HG03457 (cell line): ENCODE measurements around the gene CDY2A.
"Not testable (repeated sequence)": the region's sequence is repeated elsewhere in the genome, so short reads cannot be mapped to it uniquely, and the experiment has no call there.

Source experiments
- ATAC-seq: cut with Tn5 transposase; IDR thresholded peaks from one replicate; pipeline ENCODE4 v1.9.1; 2021; ENCODE audit warnings: moderate number of reproducible peaks; ENCODE audit not compliant: unreplicated experiment

Gene CDY2A, protein sequence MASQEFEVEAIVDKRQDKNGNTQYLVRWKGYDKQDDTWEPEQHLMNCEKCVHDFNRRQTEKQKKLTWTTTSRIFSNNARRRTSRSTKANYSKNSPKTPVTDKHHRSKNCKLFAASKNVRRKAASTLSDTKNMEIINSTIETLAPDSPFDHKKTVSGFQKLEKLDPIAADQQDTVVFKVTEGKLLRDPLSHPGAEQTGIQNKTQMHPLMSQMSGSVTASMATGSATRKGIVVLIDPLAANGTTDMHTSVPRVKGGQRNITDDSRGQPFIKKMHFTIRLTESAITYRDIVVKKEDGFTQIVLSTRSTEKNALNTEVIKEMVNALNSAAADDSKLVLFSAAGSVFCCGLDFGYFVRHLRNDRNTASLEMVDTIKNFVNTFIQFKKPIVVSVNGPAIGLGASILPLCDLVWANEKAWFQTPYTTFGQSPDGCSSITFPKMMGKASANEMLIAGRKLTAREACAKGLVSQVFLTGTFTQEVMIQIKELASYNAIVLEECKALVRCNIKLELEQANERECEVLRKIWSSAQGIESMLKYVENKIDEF

DNA sequence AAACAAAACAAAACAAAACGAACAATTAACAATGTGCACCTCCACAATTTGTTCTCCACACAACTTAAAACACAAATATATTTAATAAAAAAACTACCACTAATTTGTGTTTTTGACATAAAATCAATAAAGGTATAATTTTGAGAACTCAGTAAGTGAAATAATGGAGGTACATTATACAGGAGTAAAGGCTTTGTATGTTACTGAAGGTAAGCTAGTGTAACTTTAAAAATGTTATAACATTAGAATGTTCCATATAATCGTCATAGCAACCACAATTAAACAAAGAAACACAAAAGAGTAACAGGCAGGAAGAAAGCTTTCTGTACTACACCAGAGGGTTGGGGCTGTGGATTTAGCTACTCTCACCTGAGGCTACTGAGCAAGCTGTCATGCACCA is at the start of gene CDY2A:
TSS of gene CDY2A (plus strand) at position 301 of the 400 bp plus-strand sequence. CDS start 328 bp downstream, outside the sequence.
- not testable (repeated sequence) for ATAC-seq

DNA sequence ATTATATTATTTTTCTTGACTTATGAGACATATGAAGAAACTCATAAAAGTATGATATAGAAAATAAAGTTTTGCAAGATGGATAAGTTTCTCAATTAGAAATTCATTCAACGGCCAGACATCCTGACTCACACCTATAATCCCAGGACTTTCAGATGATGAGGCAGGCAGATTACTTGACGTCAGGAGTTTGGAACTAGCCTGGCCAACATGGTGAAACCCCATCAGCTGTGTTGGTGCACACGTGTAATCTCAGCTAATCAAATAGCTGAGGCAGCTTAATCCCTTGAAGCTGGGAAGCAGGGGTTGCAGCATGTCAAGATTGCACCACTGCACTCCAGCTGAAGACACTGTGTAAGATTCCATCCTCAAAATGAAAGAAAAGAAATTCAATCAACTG is 28.0 kb upstream of the CDY2A start:
- ATAC-seq = not testable (repeated sequence)

GRCh38 chrY:17998266-17998665 is 27.3 kb upstream of the CDY2A start:
- ATAC-seq = not testable (repeated sequence)

DNA sequence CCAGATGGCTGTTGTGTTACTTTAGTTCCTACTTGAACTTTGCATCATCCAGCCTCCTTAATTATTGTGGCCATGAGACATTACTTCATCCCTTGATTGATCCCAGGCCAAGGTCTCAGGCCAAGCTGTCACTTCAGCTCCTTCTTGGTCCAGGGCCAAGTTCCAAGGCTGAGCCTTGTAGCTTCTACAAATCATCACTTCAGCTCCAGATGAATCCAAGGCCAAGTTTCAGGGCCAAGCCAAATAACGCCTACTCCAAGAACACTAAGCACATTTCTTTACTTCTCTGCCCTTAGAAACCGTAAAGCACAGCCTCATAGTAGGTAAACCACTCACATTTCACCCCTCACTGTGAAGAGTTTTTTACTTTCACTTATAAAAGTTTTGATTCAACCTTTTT is 1.7 kb upstream of the CDY2A start:
- not testable (repeated sequence) for ATAC-seq

DNA sequence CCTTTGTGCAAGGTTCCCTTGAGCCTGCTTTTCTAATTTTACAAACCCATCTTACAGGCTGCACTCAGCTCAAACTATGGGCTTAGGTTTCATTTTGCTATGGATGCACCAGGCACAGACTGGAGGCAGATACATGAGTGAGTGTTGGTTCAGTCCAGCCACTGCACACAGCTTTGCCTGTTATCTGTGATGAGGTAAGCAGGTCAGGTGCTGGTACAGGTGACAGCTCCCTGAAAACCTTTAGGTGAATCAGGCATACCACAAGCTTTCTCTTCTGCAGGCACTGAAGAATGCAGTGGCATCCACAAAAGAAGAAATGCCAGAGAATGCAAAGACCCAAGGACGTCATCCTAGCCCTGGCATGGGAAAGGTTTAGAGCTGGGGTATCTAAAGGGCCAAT is 3.3 kb downstream of the CDY2A start:
- not testable (repeated sequence) for ATAC-seq

DNA sequence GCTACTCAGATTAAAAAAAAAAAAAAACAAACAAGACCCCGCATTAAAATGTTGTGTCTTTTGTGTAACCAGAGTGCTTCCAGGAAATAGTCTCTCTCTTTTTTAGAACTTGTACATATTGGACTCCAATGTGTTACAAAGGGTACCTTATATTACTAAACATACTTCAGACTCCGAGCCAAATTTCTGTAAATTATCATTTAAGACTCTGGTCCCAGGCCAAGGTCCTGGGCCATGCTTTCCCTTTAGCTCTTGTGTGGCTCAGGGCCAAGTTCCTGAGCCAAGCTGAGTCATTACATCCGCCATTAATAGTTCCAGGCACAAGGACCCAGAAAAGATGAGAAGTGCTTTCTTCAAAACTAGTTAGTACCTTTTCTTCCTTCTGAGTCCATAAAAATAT is 4.6 kb downstream of the CDY2A start:
- ATAC-seq = not testable (repeated sequence)

DNA sequence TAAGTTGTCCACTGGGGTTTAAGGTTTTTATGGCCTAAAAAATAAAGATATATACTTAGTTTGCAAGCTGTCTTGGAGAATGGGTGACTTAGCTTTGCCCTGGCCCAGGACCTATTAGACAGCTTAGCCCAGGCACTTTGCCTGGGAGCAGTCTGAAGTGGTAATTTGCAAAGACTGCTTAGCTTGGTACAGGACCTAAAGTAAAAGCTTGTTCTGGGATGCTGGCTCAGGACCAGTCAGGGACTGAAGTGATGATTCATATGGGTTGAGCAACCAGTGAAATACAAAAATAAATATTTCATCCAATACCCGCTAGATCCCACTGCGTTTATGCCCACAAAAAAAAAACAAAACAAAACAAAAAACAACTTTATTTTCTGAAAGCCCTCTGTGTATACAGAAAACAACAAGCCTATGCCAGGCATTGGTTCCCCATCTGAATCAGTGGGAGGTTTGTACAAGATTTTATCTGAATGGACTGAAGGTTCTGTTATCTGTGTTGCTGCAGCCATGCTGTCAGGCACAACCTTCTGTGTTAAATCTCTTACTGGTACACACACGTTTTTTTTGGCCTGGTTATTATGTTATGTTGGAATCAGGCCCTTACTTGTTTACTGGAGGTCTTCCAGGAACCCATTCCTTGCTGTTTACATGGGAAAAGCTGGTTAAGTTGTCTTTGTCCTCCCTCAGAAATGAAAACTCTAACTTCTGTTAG is 8.7 kb downstream of the CDY2A start:
- not testable (repeated sequence) for ATAC-seq

DNA sequence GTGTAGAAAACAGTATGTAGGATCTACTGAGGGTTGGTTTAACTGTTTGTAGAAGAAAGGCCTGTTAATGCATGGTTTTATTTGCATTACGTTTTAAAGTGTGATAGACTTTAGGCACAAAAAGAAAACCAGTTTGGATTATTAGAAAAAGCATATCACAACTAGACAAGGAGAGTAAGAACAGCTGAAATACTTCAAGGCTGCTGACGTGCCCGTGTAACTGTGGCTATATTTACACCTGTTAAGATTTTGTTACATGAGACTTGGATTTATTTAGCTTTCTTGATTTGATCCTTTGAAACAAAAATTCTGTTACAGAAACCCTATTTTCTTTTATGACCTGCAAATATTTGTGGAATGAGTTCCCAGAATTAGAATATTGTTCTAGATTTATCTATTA is 9.3 kb downstream of the CDY2A start:
- ATAC-seq = not testable (repeated sequence)

DNA sequence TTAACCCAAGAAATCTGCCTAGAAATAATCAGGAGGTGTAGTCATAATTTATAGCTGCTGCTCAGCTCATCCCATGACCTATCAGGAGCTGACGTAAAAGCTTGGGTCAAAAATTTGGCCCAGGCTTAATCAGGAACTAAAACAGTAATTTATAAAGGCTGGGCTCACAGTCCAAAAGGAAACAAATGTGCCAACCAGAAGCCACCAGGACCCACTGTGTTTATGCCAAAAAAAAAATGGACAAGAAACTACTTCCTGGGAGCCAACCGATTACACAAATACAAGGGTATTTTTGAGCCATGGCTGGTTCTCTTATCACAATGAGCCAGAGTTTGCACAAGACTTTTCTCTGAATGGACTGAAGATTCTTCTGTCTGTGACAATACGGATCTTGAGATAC is 19.4 kb downstream of the CDY2A start:
- ATAC-seq = not testable (repeated sequence)

- ATAC-seq = not testable (repeated sequence)
Measured at GRCh38 chrY:18048149-18049040, 22.8 kb downstream of the CDY2A start.

DNA sequence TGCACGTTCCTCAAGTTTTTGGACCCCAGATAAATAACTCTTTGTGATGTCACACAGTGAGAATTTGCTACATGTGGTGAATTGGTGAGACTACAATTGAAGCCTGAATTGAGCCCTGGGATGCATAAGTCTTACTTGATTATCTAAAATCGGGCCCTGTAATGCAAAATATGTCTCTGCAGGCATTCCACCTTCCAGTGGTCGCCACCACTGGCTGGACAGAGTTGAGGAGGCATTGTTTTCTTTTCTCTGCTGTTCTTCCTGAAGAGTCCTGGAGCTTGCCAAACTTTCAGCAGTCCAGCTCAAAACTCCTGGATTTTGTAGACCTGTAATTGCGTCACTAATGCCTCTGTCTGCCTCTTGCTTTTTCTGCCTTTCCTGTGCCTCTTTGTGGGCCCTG is 23.5 kb downstream of the CDY2A start:
- ATAC-seq = not testable (repeated sequence)

- not testable (repeated sequence) for ATAC-seq
Measured at GRCh38 chrY:18056473-18056872, 30.9 kb downstream of the CDY2A start.

DNA sequence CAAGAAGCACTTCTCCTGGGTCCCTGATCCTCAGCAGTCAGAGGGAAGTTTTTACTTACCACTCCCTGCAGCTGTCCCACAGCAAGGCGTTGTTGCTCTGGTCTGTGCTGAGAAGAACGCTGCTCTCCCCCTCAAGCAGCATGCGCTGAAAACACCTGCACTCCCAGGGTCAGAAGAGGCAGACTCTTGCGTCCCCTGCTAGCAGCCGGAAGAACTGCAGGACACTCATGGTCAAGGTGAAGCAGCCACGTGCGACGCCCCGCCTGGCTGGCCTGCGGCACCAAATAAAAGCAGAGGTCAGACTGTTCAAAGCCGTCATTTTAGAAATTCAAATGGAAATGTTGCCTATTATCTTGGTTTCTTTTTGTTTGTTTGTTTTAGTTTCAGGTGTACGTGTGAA is 47.9 kb downstream of the CDY2A start:
- ATAC-seq = not testable (repeated sequence)
